22Rv1 (cell line): Measurements from ENCODE around the gene LAMB1.

Source experiments
- H3K27ac ChIP-seq: fragments of 450-650 bp; 2 replicates; pipeline ENCODE4 v1.5.1; 2017
- ZFX ChIP-seq: fragments of 450-650 bp; IDR thresholded peaks from 2 replicates; pipeline ENCODE4 v1.6.1; 2017; ENCODE audit warnings: antibody characterized with exemption, borderline replicate concordance
- TF ChIP-seq, protein P1 (sequence below): fragments of 450-650 bp; IDR thresholded peaks from 2 replicates; pipeline ENCODE4 v1.5.1; 2017; ENCODE audit warnings: mild to moderate bottlenecking

LAMB1 gene

DNA sequence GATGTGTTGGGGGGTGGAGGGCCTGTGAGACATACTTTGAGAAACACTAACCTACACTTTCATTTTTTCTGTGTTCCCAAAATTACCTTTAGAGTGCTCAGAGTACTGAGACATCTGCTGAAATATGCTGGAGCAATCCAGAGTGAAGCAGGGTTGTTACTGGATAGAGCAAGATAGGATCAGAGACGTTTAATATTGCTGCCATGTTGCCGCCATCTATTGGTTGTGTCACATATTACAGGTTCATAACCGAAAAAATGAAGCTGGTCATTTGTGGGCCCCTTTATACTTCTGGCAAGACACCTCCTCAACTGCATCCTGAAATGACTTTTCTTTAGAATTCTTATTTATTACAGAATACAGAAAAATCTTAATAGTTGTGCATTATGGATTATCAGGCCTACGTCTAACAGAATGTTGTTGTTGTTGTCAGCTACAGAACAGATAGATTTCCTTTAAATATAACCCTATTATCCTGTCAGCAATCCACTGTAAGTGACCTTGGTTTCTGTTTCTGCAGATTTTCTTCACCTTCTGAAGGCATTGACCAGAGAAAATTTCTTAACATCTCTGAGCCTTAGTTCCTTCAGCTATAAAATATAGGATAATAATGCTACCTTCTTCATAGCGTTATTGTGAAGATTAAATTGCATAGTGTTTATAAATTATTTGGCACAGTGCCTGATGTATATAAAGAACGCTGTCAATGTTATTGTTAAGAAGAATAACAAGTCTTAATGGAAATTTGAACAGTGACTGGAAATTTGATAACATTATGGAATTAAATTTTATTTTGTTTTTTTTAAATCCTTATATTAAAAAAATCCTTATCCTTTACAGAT, 128.1 kb downstream of the LAMB1 start:
- TF ChIP-seq, protein P1, sequence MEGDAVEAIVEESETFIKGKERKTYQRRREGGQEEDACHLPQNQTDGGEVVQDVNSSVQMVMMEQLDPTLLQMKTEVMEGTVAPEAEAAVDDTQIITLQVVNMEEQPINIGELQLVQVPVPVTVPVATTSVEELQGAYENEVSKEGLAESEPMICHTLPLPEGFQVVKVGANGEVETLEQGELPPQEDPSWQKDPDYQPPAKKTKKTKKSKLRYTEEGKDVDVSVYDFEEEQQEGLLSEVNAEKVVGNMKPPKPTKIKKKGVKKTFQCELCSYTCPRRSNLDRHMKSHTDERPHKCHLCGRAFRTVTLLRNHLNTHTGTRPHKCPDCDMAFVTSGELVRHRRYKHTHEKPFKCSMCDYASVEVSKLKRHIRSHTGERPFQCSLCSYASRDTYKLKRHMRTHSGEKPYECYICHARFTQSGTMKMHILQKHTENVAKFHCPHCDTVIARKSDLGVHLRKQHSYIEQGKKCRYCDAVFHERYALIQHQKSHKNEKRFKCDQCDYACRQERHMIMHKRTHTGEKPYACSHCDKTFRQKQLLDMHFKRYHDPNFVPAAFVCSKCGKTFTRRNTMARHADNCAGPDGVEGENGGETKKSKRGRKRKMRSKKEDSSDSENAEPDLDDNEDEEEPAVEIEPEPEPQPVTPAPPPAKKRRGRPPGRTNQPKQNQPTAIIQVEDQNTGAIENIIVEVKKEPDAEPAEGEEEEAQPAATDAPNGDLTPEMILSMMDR: peak; percentile 95
- no peak for TF ChIP-seq ZFX
- no peak overlapping the region for H3K27ac ChIP-seq

DNA sequence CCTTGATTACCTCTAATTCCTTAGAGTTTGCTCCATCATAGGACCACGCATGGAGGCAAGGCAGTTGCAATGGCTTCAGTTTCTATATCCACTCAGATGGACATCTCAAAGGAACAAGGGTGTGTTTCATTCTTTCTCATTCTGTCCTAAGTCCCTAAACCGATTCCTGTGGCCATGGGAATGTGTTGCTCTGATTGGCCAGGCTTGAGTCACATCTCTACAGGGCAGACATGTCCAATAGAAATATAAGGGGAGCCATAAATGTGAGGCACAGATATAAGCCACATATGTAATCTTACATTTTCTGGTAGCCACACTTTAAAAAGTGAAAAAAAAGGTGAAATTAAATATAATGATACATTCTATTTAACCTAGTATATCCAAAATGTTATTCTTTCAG, 128.8 kb downstream of the LAMB1 start:
- TF ChIP-seq, protein P1: no peak
- no peak for TF ChIP-seq ZFX
- H3K27ac ChIP-seq: no peak overlapping the region
